ENCODE data around the gene DNAAF1. TPM values are rescaled to one million over a fixed set of nuclear protein-coding genes. Genes with fewer than 3 reads are reported as not detected.

Gene DNAAF1
- total and polyA plus RNA-seq, 2 of the 8 experiments (the other 6 are each of a cell fraction or from before 2014, with no cell fraction given), result 0.09 to 0.15 TPM

DNA sequence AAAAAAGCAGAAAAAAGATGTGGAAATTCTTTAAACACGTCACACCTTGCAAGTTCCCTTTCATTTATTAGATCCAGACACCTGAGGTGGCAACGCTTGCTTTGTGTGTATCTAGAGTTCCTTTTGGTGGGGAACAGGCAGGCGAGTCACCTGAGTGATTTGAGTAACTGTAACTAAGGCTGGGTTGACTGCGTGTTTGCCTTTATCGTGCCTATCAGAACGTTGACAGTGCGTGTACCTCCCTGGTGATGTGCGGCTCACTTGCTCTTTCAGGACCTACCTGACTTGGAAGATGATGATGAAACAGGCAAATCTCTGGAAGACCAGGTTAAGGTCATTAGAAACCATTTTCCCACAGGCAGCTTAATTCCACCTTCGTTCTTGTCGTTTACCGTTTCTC, 29.3 kb downstream of the DNAAF1 start:
- Histone ChIP-seq H3K18ac (ENCODE audit: extremely low read depth, low read length) (no peak overlapping the region), H3K9ac (replicated peaks in 1 of 4; ENCODE audit: extremely low read depth in 1 of 4, low read depth in 3 of 4, low read length in 3 of 4) (no peak overlapping the region), H2BK5ac (ENCODE audit: low read depth, low read length) (no peak overlapping the region), H2BK15ac (ENCODE audit: low read length) (no peak overlapping the region), H2BK12ac (ENCODE audit: low read depth, low read length) (no peak overlapping the region), H3K36me3 (ENCODE audit: control insufficient read depth in 2 of 4, insufficient read depth in 4 of 4, low read length in 3 of 4) (peaks cover 0 to 11% (median 8%) of the 10 kb centered on the region in 4 experiments; a peak in 6 of 8 replicates), H3K23ac (ENCODE audit: insufficient read length) (no peak overlapping the region), H2AK5ac (ENCODE audit: low read depth, low read length) (no peak overlapping the region), H4K5ac (ENCODE audit: insufficient read length, low read depth, low read length) (no peak overlapping the region), H3K27me3 (replicated peaks in 1 of 4; ENCODE audit: control insufficient read depth in 3 of 4, extremely low read depth in 1 of 4, insufficient read depth in 3 of 4, low read length in 3 of 4) (no peaks in the 10 kb centered on the region), H3K27ac (ENCODE audit: low read depth, low read length) (no peak overlapping the region), H4K8ac (ENCODE audit: extremely low read depth, insufficient read depth, low read length) (no peak overlapping the region), H2AFZ (ENCODE audit: low read length) (no peak overlapping the region), H3K23me2 (ENCODE audit: low read depth, low read length) (no peaks in the 10 kb centered on the region), H3K14ac (ENCODE audit: insufficient read length) (no peak overlapping the region), H2BK120ac (replicated peaks; ENCODE audit: low read depth, low read length) (no peak overlapping the region), H2BK20ac (ENCODE audit: low read length) (no peak overlapping the region), H3K79me1 (ENCODE audit: low read depth, low read length) (no peaks in the 10 kb centered on the region), H3K4ac (replicated peaks; ENCODE audit: insufficient read length, low read depth, low read length) (no peak overlapping the region), H3K79me2 (ENCODE audit: control insufficient read depth in 1 of 2, insufficient read depth in 2 of 2, low read length in 2 of 2) (no peaks in the 10 kb centered on the region), H4K20me1 (replicated peaks in 1 of 2; ENCODE audit: control insufficient read depth in 1 of 2, insufficient read depth in 2 of 2, low read length in 2 of 2) (peaks cover 0 to 2% of the 10 kb centered on the region in 2 experiments), H3K9me3 (ENCODE audit: insufficient read depth in 2 of 2, low read depth in 1 of 2, low read length in 1 of 2) (no peaks in the 10 kb centered on the region), H3K4me1 (replicated peaks in 1 of 4; ENCODE audit: control insufficient read depth in 3 of 4, insufficient read depth in 4 of 4, low read length in 3 of 4) (no peaks in the 10 kb centered on the region), H3K56ac (replicated peaks; ENCODE audit: insufficient read length, low read depth, low read length) (no peak overlapping the region), H3K4me2 (ENCODE audit: insufficient read depth in 1 of 2, low read depth in 2 of 2, low read length in 2 of 2) (no peak overlapping the region), H3K4me3 (ENCODE audit: extremely low read depth in 1 of 4, insufficient read depth in 2 of 4, low read depth in 3 of 4, low read length in 4 of 4) (no peak overlapping the region), H4K91ac (replicated peaks; ENCODE audit: insufficient read length, low read length) (no peak overlapping the region)
- POLR2A ChIA-PET (ENCODE audit: partially characterized antibody), result interaction anchor here (0.6 to 2.2 kb wide), 3 partner anchors 10 to 59 kb away, joined by 3 to 6 read pairs (median 4); partner anchors contain the start of gene MBTPS1
- no peak for DNase-seq (ENCODE audit: low read depth in 1 of 2, low spot score in 2 of 2)
- FAIRE-seq, result no peak
- CTCF ChIA-PET (ENCODE audit: partially characterized antibody), result interaction anchor here (0.7 to 8.9 kb wide), 26 partner anchors 7 to 521 kb away, joined by 3 to 93 read pairs (median 6); partner anchors contain the start of genes DNAAF1, HSDL1, MBTPS1 and TAF1C
- WGBS, 2 experiments (ENCODE audit: extremely low coverage in 1 of 2, insufficient coverage in 1 of 2, insufficient read length in 1 of 2, insufficient replicate concordance in 2 of 2, low coverage in 1 of 2, low lambda C conversion rate in 2 of 2, missing lambda C conversion rate in 1 of 2), result 90% methylated on average over 11 of the region's 11 CpGs; no CpG with 5 or more reads in 1 of the 2 experiments
- TF ChIP-seq TBP (IDR thresholded peaks at IDR 0.05; ENCODE audit: low read depth, low read length) (no peak), SUZ12 (IDR thresholded peaks at IDR 0.05; ENCODE audit: low read length) (no peak), KDM1A (IDR thresholded peaks at IDR 0.05; ENCODE audit: borderline replicate concordance, low read length) (no peak), JUN (IDR thresholded peaks at IDR 0.05; ENCODE audit: low read depth, low read length) (no peak), BACH1 (IDR thresholded peaks at IDR 0.05; ENCODE audit: low read length) (no peak), FOSL1 (IDR thresholded peaks at IDR 0.05; ENCODE audit: insufficient read depth, low read depth, low read length) (no peak), ZNF274 (IDR thresholded peaks at IDR 0.05; ENCODE audit: borderline replicate concordance, extremely low read depth, low read length) (no peak), JUND (IDR thresholded peaks at IDR 0.05; ENCODE audit: low read length) (no peak)
- TF ChIP-seq, protein P1, sequence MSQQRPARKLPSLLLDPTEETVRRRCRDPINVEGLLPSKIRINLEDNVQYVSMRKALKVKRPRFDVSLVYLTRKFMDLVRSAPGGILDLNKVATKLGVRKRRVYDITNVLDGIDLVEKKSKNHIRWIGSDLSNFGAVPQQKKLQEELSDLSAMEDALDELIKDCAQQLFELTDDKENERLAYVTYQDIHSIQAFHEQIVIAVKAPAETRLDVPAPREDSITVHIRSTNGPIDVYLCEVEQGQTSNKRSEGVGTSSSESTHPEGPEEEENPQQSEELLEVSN (IDR thresholded peaks at IDR 0.05), result no peak
- TF ChIP-seq, protein P2, sequence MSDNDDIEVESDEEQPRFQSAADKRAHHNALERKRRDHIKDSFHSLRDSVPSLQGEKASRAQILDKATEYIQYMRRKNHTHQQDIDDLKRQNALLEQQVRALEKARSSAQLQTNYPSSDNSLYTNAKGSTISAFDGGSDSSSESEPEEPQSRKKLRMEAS (IDR thresholded peaks at IDR 0.05), result no peak
- TF ChIP-seq, protein P3, sequence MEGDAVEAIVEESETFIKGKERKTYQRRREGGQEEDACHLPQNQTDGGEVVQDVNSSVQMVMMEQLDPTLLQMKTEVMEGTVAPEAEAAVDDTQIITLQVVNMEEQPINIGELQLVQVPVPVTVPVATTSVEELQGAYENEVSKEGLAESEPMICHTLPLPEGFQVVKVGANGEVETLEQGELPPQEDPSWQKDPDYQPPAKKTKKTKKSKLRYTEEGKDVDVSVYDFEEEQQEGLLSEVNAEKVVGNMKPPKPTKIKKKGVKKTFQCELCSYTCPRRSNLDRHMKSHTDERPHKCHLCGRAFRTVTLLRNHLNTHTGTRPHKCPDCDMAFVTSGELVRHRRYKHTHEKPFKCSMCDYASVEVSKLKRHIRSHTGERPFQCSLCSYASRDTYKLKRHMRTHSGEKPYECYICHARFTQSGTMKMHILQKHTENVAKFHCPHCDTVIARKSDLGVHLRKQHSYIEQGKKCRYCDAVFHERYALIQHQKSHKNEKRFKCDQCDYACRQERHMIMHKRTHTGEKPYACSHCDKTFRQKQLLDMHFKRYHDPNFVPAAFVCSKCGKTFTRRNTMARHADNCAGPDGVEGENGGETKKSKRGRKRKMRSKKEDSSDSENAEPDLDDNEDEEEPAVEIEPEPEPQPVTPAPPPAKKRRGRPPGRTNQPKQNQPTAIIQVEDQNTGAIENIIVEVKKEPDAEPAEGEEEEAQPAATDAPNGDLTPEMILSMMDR (IDR thresholded peaks at IDR 0.05; ENCODE audit: control extremely low read depth in 1 of 3, insufficient read depth in 1 of 3, low read depth in 1 of 3, low read length in 3 of 3), result no peak

All from H1 (cell line).